ENCODE results near the gene ACBD5. TPM values are rescaled to one million over a fixed set of nuclear protein-coding genes. Genes with fewer than 3 reads are reported as not detected.
A peak's percentile ranks its signal among the peaks of the same experiment; 100 is the strongest.
"Not testable (repeated sequence)": the region's sequence is repeated elsewhere in the genome, so short reads cannot be mapped to it uniquely, and the experiment has no call there.

The ACBD5 gene
- total RNA-seq, 1 experiment from 2014 or later: 21.1 TPM

DNA sequence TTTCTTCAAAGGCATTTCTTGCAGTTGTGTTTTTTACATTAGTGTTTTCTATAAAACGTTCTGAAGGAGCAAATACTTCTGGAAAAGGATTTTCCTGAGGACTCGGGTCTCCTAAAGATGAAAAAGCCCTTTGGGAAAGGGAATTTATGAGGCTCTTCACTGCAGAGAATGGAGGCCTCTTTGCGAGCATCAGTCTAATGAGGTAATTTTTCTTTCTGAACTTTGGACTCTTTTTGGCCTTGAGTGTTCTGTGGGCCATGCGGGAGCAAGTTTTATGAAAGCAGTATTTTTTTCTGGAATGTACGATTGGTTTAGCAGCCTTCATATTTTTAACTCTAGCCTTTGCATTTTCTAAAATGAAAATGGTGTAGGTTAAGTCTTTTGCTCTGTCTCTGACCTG, 6.4 kb upstream of the ACBD5 start:
- no peaks in the 10 kb centered on the region for H3K4me1 ChIP-seq
- no peaks in the 10 kb centered on the region for H3K27me3 ChIP-seq
- H3K36me3 ChIP-seq: no peaks in the 10 kb centered on the region
- no peak for DNase-seq
- H3K4me3 ChIP-seq: no peak overlapping the region
- no peak overlapping the region for H3K27ac ChIP-seq
- no peaks in the 10 kb centered on the region for H3K9me3 ChIP-seq (replicated peaks)

DNA sequence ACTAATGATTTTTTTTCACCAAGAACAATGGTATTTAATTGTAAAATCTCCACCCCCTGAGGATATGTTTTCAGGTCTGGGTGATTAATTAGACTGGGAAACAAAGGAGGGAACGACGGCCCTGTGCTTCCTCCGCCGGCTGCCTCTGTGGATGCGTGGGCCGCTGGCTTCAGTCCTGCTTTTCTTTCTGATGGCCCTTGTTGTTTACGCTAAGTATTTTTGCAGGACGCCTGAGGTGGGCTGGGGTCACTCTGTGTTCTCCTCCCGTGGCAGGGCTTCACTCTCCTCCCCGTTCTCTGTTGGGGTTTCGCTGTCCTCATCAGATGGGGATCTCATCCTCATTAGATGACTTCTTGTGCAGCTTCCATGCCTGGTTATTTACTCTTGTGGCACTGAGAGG, 5.2 kb upstream of the ACBD5 start:
- Histone ChIP-seq H3K36me3 (no peaks in the 10 kb centered on the region), H3K9me3 (replicated peaks) (no peaks in the 10 kb centered on the region), H3K27me3 (no peaks in the 10 kb centered on the region), H3K27ac (no peak overlapping the region), H3K4me3 (no peak overlapping the region), H3K4me1 (no peaks in the 10 kb centered on the region)
- no peak for DNase-seq

DNA sequence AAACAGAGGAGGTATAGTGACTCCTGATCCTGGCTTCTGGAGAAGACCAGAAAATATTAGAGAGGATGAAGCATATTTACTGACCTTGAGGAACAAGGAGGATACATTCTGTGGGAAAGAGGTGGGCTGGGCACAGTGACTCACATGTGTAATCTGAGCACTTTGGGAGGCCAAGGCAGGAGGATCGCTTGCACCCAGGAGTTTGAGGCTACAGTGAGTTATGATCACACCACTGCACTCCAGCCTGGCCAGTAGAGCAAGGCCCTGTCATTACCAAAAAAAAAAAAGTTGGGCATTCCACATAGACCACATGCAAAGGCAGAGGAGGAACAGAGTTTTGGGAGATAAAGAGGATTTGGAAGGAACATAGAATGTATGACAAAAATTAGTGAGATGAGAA, 4.4 kb upstream of the ACBD5 start:
- no peaks in the 10 kb centered on the region for H3K9me3 ChIP-seq (replicated peaks)
- no peaks in the 10 kb centered on the region for H3K36me3 ChIP-seq
- H3K4me1 ChIP-seq: no peaks in the 10 kb centered on the region
- DNase-seq: no peak
- no peak overlapping the region for H3K27ac ChIP-seq
- no peak overlapping the region for H3K4me3 ChIP-seq
- H3K27me3 ChIP-seq: no peaks in the 10 kb centered on the region

DNA sequence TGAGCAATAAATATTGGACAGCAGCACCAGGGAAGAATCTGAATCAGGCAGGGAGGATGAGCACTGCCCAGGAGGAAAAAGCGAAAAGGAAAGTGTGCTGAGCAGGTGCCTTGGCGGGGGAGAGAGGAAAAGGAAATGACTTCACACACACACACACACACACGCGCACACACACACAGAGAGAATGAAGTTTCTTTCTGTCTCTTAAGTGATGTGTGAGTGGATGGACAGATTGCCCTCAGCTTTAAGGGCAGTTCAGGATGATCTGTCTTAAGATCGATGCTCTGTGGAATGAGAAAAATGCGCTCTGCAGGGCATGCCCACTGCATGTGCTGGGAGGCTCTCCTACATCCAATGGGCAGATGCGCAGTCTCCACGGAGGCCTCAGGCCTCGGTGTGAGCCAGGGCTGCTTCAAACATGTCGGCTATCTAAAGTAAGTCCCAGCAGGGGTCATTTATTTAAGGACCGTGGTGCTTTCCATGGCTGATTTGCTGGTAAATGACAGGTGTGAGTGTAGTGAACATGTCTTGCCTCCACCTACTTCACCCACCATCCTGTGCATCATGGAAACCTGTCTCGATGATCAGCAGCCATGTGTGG, 2.5 kb upstream of the ACBD5 start:
- Histone ChIP-seq H3K4me3 (peak overlapping the region; percentile 82), H3K4me1 (no peaks in the 10 kb centered on the region), H3K9me3 (replicated peaks) (no peaks in the 10 kb centered on the region), H3K27me3 (no peaks in the 10 kb centered on the region), H3K36me3 (0 out of 2 replicates have a peak, but pooled peaks cover 5% of the 10 kb centered on the region), H3K27ac (peak overlapping the region; percentile 82)
- DNase-seq: peak; percentile 64 to 80

DNA sequence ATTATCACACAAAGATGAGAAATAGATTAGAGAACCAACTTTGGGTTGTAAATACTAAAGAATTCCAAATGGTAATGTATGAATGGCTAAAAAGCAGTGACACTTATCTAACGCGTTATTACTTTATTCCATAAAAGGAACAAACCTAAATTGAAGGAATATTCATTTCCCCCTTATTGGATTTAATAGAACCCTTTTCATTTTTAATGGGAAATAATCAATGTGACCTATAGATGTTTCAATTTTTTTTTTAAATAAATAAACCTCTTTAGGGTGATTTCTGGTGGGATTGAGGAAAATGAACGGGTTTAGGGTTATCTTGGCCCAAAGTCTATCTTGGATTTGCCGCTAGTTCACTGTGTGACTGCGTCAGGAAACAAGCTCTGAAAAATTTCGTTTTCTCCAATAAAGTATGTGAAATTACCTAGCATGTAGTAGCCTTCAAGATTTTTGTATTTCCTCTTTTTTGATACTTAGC, 1.9 kb upstream of the ACBD5 start:
- H3K4me3 ChIP-seq: peak overlapping the region; percentile 82
- no peaks in the 10 kb centered on the region for H3K4me1 ChIP-seq
- no peaks in the 10 kb centered on the region for H3K9me3 ChIP-seq (replicated peaks)
- no peaks in the 10 kb centered on the region for H3K27me3 ChIP-seq
- peak overlapping the region; percentile 82 for H3K27ac ChIP-seq
- no peak for DNase-seq
- H3K36me3 ChIP-seq: 0 out of 2 replicates have a peak, but pooled peaks cover 5% of the 10 kb centered on the region

DNA sequence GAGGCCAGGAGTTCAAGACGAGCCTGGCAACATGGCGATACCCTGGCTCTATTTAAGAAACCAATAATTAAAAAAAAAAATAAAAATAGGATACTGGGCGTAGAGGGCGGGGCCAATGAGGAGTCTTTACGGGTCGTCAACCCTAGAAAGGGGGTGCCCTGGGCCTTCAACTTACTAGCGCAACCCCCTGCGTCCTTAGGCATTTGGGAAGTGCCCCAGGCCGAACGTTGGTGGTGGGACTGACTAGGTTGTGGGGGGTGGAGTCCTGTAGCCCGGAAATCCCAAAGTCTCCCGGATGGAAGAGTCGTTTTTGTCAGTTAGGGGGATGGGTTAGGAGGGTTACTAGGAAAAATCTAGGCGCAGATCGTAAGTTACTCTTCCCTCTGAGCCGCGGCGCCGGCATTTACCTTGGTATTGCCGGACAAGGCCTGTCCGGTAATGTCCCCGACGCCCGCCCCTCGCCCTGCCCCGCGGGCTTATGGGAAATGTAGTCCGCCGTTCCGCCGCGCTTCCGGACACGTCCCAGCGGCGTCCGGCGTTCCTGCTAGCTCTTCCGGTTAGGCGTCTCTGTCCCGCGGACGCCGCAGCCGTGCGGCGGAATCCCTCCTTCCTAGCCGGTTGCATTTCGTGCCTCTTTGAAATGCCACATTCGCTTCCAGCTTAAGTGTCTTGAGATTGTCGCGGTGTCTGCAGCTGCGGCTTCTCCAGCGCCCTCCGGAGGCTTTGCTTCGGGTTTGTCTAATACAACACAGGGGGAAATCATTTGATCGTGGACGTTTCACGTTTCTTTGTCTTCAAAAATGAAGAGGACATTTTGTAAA, 1.3 kb upstream of the ACBD5 start:
- H3K4me3 ChIP-seq: peak overlapping the region; percentile 82
- H3K27me3 ChIP-seq: no peaks in the 10 kb centered on the region
- H3K9me3 ChIP-seq (replicated peaks): no peaks in the 10 kb centered on the region
- H3K27ac ChIP-seq: peak overlapping the region; percentile 82
- no peaks in the 10 kb centered on the region for H3K4me1 ChIP-seq
- H3K36me3 ChIP-seq: peaks cover 5% of the 10 kb centered on the region; the same call in 1 of the 2 replicates
- peak; percentile 93 to 97 for DNase-seq

DNA sequence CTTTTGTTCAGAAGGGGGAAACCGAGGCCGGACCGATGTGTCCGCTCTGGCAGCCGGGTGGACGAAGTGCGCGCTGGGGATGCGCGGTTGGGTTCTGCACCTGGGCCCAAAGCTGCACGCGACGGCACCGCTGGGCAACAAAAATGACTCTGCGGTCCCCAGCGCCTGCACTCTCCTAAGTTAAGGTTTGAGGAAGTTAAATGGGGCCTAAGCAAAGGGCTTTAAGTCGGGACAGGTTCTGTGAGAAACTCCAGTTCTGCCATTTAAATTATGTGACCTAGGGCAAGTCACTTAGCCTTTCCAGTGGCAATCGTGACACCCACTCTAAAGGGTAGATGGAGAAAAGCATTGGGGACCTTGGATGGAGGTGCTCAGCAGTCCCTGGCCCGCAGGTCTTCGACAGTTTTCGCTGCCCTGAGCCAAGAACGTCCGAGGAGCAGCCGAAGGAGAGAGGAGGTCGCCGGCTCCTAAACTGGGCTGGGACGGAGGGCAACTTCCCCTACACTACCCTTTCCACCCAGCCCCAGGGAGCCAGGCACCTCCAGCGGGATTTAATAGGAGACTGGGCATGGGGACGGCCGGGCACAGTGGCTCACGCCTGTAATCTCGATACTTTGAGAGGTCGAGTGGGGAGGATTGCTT, 534 bp upstream of the ACBD5 start:
- Histone ChIP-seq H3K4me3 (peak overlapping the region; percentile 82), H3K27me3 (no peaks in the 10 kb centered on the region), H3K36me3 (peaks cover 5% of the 10 kb centered on the region; the same call in 1 of the 2 replicates), H3K9me3 (replicated peaks) (no peaks in the 10 kb centered on the region), H3K27ac (peak overlapping the region; percentile 82), H3K4me1 (no peaks in the 10 kb centered on the region)
- DNase-seq: peak in 1 of 2 experiments; percentile 45

DNA sequence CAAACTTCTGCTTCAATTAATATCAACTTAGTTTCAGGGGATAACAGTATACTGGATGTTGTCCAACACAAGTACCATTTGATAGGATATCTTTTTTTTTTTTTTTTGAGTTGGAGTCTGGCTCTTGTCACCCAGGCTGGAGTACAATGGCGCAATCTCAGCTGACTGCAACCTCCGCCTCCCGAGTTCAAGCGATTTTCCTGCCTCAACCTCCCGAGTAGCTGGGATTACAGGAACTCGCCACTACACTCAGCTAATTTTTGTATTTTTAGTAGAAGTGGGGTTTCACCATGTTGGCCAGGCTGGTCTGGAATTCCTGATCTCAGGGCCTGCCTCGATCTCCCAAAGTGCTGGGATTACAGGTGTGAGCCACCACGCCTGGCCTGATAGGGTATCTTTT, 3.1 kb downstream of the ACBD5 start:
- not testable (repeated sequence) for DNase-seq, H3K4me1 ChIP-seq

DNA sequence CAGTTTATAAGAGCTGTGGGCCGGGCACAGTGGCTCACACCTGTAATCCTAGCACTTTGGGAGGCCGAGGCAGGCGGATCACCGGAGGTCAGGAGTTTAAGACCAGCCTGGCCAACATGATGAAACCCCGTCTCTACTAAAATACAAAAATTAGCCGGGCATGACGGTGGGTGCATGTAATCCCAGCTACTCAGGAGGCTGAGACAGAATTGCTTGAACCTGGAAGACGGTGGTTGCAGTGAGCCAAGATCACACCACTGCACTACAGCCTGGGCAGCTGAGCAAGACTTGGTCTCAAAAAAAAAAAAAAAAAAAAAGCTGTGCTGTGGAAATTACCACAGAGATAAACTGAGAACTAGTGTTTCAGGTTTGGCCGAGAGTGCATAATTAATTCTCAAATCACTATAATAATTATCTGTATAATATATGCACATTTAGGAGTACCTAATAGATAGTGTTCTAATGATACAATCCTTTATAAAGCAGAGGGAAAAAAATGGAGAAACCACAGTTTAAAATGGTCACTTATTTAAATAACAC, 3.9 kb downstream of the ACBD5 start:
- not testable (repeated sequence) for DNase-seq; H3K9me3 ChIP-seq (replicated peaks); H3K27me3 ChIP-seq; H3K4me3 ChIP-seq; H3K4me1 ChIP-seq; H3K27ac ChIP-seq
- H3K36me3 ChIP-seq: peaks cover 17% of the 10 kb centered on the region

More for the DNA sequence above, 3.1 kb downstream of the ACBD5 start:
- not testable (repeated sequence) for H3K27me3 ChIP-seq; H3K27ac ChIP-seq; H3K4me3 ChIP-seq; H3K9me3 ChIP-seq (replicated peaks)
- H3K36me3 ChIP-seq: peaks cover 11% of the 10 kb centered on the region; the same call in 1 of the 2 replicates

DNA sequence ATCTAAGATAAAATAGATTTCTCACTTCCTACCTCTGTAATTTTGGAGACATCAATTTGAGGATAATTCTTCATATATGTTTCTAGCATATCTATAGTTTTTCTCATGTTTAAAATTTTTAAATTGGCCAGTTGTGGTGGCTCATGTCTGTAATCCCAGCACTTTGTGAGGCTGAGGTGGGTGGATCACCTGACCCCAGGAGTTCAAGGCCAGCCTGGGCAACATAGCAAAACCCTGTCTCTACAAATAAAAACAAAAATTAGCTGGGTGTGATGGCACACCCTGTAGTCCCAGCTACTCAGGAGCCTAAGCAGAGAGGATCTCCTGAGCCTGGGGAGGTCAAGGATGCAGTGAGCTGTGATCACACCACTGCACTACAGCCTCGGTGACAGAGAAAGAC, 4.9 kb downstream of the ACBD5 start:
- no peak for DNase-seq
- Histone ChIP-seq H3K4me3 (no peak overlapping the region), H3K36me3 (peaks cover 26% of the 10 kb centered on the region), H3K4me1 (no peaks in the 10 kb centered on the region), H3K27me3 (no peaks in the 10 kb centered on the region), H3K27ac (no peak overlapping the region), H3K9me3 (replicated peaks) (no peaks in the 10 kb centered on the region)

DNA sequence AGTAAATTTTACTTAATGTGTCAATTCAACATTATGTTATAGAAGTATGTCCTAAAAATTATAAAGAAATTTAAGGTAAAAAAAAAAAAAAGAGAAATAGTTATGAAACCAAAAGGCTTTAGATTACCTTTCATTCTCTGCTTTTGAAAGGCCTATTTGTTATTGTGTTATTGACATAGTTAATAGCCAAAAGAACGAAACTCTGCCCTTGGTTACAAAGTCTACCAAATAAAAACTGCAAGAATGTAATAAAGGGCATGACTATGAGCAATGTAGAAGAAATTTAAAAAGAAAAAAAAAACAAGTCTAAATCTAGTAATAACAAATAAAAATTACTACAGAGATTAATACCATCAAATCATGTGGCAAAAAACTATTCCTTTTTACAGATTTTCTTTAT, 10.6 kb downstream of the ACBD5 start:
- H3K27ac ChIP-seq: no peak overlapping the region
- H3K4me3 ChIP-seq: no peak overlapping the region
- peaks cover 46% of the 10 kb centered on the region for H3K36me3 ChIP-seq
- no peaks in the 10 kb centered on the region for H3K4me1 ChIP-seq
- H3K9me3 ChIP-seq (replicated peaks): no peaks in the 10 kb centered on the region
- no peaks in the 10 kb centered on the region for H3K27me3 ChIP-seq
- DNase-seq: no peak

DNA sequence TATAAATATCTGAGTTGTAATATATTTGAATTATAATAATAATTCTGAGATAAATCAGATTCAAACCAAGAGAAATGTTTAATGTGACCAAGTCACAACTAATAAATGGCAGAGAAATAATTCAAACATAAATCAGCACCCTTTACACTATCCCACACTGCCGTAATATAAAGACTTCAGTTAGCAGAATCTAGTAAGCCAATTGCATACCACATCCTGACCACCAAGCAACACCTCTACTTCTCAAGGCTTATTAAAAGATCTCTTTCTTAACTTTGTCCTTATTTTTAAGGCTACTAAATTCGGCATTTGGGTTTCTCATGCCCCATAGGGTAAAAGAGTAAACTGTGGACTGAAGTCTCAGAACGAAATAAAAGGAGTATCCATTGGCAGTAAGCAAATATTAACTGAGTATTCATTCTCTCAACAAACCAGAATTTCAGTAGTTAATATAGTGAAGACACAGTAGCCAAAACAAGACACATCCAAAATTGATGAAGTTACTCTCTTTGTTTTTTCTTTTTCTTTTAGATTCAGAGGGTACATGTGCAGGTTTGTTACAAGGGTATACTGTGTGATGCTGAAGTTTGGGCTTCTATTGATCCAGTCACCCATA, 14.8 kb downstream of the ACBD5 start:
- Histone ChIP-seq H3K4me3 (no peak overlapping the region), H3K27ac (no peak overlapping the region), H3K4me1 (no peaks in the 10 kb centered on the region), H3K9me3 (replicated peaks) (no peaks in the 10 kb centered on the region), H3K27me3 (no peaks in the 10 kb centered on the region), H3K36me3 (peaks cover 52% of the 10 kb centered on the region)
- DNase-seq: no peak

DNA sequence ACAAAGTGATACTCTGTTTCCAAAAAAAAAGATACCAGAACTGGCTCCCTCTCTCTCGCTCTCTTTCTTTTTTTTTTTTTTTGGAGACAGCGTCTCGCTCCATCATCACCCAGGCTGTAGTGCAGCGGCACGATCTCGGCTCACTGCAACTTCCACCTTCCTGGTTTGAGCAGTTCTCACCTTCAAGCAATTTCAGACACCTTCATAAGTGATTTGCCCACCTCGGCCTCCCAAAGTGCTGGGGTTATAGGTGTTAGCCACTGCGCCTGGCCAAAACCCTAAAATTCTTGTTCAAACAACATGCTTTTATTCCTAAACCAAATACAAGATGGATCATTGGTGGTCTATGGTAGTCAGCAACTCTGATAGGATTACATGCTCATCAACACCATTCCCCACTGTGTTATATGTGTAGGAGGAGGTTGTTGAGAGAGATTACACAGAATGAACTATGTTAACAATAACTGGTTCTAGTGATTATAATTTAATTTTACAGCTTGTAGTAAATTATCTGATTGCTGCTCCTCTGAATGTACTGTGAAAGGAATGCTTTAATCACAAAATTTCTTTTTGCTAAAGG, 15.5 kb downstream of the ACBD5 start:
- no peak for DNase-seq
- no peaks in the 10 kb centered on the region for H3K9me3 ChIP-seq (replicated peaks)
- H3K36me3 ChIP-seq: peaks cover 54% of the 10 kb centered on the region
- no peak overlapping the region for H3K27ac ChIP-seq
- no peaks in the 10 kb centered on the region for H3K4me1 ChIP-seq
- no peaks in the 10 kb centered on the region for H3K27me3 ChIP-seq
- H3K4me3 ChIP-seq: no peak overlapping the region

DNA sequence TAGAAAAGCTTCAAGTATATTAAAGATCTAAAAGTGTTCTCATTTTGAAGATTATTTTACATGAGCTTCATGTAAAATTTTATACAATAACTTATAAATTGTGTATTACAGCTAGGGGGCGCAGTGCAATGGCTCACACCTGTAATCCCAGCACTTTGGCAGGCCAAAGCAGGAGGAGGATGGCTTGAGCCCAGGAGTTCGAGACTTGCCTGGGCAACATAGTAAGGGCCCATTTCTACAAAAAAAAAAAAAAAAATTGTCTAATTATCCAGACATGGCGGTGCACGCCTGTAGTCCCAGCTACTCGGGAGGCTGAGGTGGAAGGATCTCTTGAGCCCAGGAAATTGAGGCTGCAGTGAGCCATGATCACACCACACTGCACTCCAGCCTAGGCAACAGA, 16.6 kb downstream of the ACBD5 start:
- H3K4me1 ChIP-seq: no peaks in the 10 kb centered on the region
- no peaks in the 10 kb centered on the region for H3K27me3 ChIP-seq
- H3K9me3 ChIP-seq (replicated peaks): no peaks in the 10 kb centered on the region
- DNase-seq: peak; percentile 31 to 50
- H3K4me3 ChIP-seq: no peak overlapping the region
- H3K36me3 ChIP-seq: peaks cover 56% of the 10 kb centered on the region
- no peak overlapping the region for H3K27ac ChIP-seq
